LHCN-M2 (cell line): ENCODE results near the gene DOCK2. TPM values are rescaled to one million over a fixed set of nuclear protein-coding genes. Genes with fewer than 3 reads are reported as not detected.
A peak's percentile ranks its signal among the peaks of the same experiment; 100 is the strongest.

ENCODE experiments used
- DNase-seq: peaks from one replicate; pipeline ENCODE4 v3.0.0-alpha.2; 2012; ENCODE audit warnings: low read depth
- total RNA-seq: library from RNA; depleted of rRNA; stranded (reverse); fragments of >200 nt; gene quantifications from 2 replicates; pipeline ENCODE4 v1.2.3, GENCODE V29; 2014

The DOCK2 gene
- total RNA-seq, 1 experiment from 2014 or later = 6.1 TPM

GRCh38 chr5:169688106-169688505, 51.0 kb downstream of the DOCK2 start:
- DNase-seq = no peak

GRCh38 chr5:169691471-169691870, 54.4 kb downstream of the DOCK2 start:
- no peak for DNase-seq

DNA sequence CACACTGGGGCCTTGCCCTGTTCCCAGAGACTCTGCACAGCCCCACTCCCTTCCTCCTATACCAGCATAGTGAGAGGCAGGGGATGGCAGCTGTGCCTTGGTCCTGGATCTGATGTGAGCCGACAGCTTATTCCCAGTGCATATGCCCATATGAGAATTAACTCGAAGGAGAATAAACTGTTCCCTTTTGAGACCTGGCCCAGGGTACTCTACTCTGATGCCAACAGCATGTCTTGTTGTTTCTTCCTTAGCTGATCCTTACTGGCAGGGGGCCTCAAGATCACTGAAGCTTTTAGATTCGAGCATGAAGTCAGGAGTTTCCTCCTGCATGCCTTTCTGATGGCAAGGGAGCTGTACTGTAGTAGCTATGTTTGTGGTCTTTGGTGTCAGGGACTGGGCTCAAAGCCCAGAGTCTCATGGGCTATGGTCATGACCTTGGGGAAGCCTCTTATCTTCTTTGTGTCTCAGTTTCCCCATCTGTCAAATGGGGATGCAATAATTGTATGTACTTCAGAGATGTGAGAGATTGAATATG, 57.1 kb downstream of the DOCK2 start:
- DNase-seq = no peak

- DNase-seq = peak; percentile 42
Measured at GRCh38 chr5:169695025-169695625, 58.0 kb downstream of the DOCK2 start.

DNA sequence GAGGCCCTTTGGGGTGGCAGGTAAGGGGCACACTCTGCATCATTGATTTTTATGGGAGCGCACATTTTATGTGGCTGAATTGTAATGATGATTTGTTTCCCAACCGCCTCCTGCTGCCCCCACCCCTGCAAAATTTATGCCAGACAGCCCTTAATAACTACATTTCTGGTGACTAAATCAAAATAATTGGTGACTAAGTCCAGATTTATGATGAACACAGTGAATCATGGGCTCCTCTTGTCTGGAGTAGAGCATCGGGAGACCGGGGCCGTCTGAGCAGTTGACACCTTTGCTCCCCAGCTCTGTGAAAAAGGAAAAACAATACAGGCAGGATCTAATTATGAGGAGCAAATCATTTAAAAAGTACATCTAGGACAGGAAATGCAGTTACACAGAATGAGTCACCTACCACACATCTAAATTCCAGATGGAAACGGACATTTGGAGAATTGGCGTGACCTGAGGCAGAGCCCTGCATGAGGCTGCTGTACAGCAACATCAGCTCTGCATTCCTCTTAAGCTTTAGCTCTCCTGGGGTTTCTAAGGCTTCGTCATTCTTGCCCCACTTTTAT, 58.9 kb downstream of the DOCK2 start:
- DNase-seq = peak; percentile 99

GRCh38 chr5:169696621-169697510, 59.8 kb downstream of the DOCK2 start:
- peak; percentile 88 for DNase-seq

DNA sequence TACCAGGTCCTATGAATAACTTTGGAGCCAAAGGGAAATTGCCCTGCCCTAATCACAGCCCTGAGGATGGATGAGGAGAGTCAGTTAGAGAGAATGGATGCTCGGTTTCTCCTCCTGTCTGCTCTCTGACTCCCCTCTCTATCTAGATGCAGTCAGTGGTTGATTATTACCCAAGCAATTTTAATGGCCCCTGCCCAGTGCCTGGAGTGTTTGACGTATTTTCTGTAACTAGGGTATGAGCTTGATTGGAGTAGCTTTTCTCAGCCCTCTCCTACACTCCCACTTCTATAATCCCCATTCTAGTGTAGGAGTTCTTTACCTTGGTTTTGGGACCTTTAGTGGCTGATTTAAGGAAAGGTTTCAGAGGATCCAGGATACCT, 60.4 kb downstream of the DOCK2 start:
- DNase-seq = no peak

- DNase-seq = no peak
Measured at GRCh38 chr5:169697976-169698375, 60.9 kb downstream of the DOCK2 start.

DNA sequence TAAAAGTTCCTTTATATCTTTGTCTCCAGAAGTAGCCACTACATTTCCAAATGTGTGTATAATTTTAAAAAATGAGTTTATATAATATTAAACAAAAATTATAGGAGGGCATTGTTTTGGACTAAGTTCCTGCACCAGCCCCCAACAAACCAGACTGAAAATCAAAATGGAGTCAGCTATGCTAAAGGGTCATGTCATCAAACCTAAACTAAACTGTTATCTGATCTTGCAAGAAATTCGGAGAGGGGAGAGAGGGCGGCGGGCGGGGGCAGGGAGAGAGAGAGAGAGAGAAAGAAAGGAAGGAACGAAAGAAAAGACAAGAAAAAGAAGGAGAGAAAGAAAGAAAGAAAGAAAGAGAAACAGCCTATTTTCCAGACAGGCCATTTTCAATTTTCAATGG, 63.5 kb downstream of the DOCK2 start:
- no peak for DNase-seq

DNA sequence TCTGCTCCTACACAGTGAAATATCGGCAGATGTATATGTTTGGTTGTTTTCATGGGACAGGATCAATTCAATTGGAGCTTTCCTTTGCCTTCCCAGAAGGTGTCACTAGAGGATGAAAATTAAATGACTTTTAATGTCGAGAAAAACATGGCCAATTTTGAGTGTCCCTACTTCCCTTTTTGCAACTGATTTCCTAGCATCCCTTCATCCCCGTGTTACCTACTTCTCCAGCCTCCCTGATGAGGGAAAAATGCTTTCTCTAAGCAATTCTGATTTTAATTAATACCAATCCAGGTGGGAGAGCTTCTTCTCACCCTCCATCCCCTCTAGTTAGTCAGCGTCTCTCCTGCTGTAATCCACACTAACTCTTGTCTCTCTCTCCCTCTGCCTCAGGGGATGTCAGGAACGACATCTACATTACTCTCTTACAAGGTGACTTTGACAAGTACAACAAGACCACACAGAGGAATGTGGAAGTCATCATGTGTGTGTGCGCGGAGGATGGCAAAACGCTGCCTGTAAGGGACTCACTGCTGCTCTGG, 64.9 kb downstream of the DOCK2 start:
- DNase-seq = peak; percentile 59

DNA sequence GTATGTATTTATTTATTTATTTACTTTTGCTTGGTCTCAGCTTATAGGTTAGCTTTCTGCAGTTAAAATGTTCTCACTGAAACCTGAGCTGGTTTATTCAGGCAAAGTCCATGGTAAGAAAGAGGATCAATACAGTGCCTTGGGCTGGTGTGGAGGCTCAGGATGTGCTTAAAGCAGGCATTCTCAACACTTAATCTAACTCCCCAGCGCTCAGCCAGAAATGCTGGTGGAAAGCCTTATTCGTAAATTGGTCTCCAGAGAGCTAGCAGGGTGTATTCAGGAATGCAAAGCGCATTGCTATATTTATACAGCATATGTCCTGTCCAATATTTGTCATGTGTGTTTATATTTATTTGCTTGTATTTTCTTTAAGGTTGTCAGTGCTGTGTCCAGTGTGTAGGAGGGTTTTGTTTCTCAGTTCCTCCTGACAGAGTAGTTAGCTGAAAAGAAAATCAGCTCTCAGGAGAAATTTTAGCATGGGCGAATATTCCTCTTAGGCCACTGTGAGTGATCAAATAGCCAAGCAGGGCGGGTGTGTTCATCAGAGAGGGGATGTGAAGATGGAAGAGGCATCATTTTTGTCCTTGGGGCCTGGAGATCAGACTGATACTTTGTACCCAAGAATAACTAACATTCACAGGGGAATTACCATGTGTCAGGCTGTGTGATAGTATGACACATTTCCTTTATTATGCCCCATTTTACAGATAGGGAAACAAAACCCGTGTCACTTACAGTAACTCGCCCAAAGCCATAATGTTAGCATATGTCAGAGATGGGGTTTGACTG, 65.8 kb downstream of the DOCK2 start:
- DNase-seq = no peak

GRCh38 chr5:169703813-169704212, 66.7 kb downstream of the DOCK2 start:
- DNase-seq = no peak

DNA sequence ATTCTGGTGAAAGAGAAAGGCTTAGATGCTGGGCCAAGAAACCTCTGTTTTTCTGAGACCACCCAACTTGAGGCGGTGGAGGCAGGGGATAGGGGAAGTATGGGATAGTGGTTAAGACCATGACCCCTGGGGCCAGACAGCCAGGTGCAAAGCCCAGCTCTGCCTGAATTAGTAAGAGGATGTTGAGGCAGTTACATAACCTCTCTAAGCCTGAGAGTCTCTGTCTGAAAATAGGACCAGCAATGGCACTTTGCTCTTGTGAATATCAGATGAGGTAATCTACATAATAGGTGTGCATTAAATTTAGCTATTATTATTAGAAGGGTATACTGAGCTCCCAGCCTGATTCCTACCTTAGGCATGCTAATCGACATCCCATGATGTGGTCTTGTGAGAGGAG, 68.2 kb downstream of the DOCK2 start:
- no peak for DNase-seq

GRCh38 chr5:169706071-169706470, 69.0 kb downstream of the DOCK2 start:
- no peak for DNase-seq

DNA sequence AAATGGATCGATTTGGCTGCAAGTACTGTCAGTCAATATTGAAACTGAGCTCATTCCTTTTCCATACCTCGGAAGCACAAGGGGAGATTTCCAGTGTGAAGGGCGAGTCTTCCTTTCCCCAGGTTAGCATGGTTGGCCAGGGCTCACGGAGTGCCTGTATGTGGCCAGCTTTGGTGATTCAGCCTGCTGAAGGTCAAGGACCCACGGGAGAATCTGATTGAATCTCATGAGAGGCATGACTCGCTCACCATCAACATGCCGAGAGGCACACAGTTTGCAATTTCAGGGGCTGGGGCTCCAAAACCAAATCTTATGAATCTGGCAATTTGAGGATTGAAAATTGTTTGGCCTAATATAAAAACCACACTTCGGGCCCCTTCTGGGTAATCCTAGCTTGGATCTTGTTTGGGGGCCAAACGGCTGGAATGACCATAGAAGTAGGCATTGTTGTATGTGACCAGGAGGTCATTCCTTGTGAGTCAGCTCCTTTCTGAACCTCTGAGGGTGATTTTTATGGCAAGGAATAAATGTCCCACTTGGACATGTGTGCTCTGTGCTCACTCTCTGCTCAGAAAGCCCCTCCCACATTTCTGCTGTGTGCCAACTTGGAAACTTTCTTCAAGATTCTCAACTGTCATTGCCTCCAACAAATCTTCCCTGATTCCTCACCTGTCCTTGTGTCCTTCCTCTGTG, 69.8 kb downstream of the DOCK2 start:
- peak; percentile 89 for DNase-seq

DNA sequence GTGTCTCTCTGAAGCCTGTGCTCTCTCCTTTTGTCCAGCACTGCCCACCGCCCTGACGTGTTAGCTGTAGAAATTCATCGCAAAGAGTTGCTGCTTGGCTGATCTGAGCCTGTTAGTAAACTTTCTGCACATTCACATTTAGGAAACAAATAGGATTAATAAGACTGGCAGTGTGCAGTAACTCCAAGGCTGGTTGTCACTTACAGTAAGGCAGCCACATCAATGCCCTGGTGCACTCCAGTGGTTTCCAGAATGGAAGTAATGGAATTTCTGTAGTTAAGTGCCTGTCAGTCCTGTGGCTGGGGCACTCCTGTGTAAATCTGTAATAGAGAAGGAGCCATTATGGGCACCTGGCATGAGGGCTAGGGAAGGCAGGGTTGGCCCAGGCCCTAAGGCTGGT, 70.6 kb downstream of the DOCK2 start:
- DNase-seq = no peak

- no peak for DNase-seq
Measured at GRCh38 chr5:169710675-169711074, 73.6 kb downstream of the DOCK2 start.

DNA sequence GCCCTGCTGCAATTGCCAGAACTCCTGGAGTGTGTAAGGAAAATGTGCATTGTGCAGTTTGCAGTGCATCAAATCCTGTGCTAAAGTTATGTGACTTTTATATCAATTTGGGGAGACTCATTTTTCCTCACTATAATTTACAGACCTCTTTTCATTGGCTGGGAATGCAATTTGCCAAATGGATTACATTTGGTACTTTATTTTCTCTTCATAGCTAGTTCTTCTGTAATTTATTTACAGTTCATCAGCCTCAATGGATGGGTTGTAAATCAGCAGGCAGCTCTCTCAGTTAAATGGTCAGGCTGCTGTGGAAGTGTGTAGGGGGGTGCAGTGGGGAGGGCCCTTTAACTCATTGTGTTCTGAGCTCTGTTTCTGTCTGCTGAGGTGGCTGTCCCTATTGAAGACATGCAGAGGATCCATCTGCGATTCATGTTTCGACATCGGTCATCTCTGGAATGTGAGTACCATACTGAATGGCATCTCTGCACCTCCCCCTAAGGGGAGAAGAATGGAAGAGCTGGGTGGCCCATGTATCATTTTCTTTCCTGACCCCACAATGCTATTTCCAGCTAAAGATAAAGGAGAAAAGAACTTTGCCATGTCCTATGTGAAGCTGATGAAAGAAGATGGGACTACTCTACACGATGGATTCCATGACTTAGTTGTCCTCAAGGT, 74.6 kb downstream of the DOCK2 start:
- no peak for DNase-seq

DNA sequence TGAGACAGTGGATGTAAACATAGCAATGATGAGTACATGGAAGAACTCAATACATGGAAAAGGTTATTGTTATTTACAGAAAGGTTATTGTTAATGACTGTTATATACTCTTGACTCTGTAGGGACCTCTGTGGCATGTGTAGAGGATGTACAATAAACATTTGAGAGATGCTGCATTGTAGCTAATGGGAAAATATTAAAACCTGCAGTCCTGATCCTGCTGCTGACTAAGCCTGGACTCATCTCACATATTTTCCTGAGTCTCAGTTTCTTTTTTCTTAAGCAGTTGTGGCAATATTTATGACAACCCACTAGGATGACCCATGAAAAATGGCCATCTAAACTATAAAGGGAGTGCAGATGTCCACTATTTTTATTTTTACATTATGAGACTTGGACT, 75.4 kb downstream of the DOCK2 start:
- DNase-seq = no peak

- peak; percentile 19 for DNase-seq
Measured at GRCh38 chr5:169716287-169716686, 79.2 kb downstream of the DOCK2 start.
